GM19240 (cell line): ENCODE measurements around the gene HIGD1A.
A peak's percentile ranks its signal among the peaks of the same experiment; 100 is the strongest.

Experiments used
- DNase-seq: peaks from one replicate; pipeline ENCODE4 v3.0.0; 2011; ENCODE audit warnings: low spot score; ENCODE audit not compliant: insufficient read length

HIGD1A gene

GRCh38 chr3:42804106-42804830 is at the start of gene HIGD1A:
Gene HIGD1A (minus strand): TSS chr3:42804490. CDS start chr3:42794253, 10,237 bp downstream.
- peak; percentile 88 for DNase-seq

GRCh38 chr3:42853739-42854302 is 49.5 kb upstream of the HIGD1A start:
- DNase-seq: no peak

GRCh38 chr3:42853056-42853455 is 48.8 kb upstream of the HIGD1A start:
- no peak for DNase-seq

- DNase-seq: no peak
These were observed 48.2 kb upstream of the HIGD1A start for GRCh38 chr3:42852441-42852840.

- no peak for DNase-seq
These were observed 47.0 kb upstream of the HIGD1A start for GRCh38 chr3:42851228-42851834.

DNA sequence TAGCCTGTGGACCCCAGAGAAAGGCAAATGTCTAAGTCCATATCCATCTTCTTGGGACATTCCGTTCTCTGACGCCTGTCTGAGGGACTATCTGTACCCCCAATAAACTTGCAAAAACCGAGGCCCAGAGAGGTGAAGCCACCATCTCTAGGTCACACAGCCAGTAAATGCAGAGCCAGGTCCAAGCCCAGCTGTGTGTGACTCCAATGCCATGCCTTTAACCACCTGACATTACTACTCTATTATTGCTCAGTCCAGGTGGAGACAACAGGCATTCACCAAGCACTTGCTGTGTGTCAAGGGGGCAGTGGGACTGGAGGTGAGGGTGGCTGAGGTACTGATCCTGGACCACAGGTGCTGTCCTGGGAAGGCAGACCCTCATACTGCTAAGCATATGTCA is 46.0 kb upstream of the HIGD1A start:
- no peak for DNase-seq

DNA sequence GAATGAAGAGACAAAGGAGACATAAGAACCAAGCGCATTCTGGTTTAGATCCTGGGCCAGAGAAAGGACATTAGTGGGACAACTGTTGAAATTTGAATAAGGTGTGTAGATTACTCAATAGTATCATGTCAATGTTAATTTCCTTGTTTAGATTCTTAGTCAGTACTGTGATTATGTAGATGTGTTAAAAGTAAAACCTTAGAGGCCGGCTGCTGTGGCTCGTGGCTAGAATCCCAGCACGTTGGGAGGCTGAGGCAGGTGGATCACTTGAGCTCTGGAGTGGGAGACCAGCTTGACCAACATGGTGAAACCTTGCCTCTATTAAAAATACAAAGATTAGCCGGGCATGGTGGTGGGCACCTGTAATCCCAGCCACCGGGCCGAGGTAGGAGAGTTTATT is 44.7 kb upstream of the HIGD1A start:
- no peak for DNase-seq

- no peak for DNase-seq
These were observed 43.4 kb upstream of the HIGD1A start for GRCh38 chr3:42847731-42848130.

DNA sequence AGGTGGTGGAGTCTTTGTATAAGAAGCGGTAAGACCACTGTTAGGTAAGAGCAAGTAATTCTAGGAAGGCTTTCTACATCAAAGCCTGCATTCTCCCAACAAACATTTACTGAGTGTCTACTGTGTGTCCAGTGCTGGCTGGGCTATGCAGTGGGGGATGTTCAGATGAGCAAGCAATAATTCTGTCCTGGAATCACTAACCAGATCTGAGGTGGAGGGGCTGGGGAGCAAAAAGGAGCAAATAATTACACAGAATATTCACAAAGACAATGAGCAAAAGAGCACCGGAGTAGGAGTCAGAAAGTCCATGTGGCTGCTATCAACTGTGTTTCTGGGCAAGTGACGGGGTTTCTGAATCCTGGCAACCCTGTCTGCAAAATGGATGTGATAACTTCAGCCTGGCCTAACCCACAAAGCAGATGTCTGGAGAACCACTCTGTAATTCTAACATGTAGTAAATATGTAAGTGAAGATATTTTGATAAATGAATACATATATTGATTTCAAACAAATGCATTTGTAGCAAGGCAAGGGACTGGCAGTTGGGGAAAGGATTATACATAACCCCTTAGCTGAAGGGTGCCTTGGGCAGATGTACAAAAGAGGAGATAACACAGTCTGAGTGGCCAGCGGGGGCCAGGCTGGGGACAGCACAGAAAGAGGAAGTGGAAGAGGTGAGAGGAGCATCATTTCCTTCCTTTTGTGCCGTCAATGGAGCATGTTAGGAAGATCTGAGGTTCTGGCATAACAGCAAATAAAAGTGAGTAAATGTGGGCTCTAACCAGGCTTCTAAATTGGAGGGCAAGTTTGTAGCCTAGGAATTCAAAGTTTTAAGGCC is 42.6 kb upstream of the HIGD1A start:
- DNase-seq: no peak

DNA sequence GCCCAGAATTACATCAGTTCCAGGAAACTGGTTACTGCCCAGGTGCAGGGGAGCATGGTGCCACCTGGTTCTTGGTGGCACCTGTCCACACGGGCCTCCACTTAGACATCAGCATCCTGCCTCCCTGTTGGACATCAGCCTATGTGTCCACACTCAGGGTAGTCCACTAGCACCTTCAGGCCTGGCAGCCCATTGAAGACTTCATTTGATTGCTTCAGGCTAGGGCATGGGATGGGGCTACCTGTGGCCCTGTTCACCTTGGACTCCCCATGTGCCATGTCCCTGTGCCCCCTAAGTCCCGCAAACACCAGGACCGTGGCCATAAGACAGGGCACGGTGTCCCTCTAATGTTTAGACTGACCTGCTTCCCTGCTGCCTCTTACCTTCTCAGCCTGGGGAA is 40.5 kb upstream of the HIGD1A start:
- DNase-seq: no peak

DNA sequence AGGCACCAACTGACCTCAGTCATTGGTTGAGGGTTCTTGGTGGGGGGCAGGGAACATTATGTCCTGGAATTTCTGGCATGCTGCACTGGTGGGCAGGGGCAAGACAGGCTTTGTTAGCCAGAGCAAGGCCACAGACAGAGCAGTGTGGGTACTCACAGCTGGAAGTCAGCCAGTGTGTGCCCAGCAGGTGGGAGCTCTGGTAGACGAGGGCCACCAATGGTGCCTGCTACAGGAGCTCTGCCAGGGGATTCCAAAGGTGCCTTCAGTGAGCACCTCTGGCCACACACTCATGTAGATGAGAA is 40.1 kb upstream of the HIGD1A start:
- DNase-seq: no peak

GRCh38 chr3:42843713-42844411 is 39.6 kb upstream of the HIGD1A start:
- no peak for DNase-seq

- no peak for DNase-seq
These were observed 37.0 kb upstream of the HIGD1A start for GRCh38 chr3:42841332-42841731.

GRCh38 chr3:42839616-42840015 is 35.3 kb upstream of the HIGD1A start:
- DNase-seq: peak; percentile 33

DNA sequence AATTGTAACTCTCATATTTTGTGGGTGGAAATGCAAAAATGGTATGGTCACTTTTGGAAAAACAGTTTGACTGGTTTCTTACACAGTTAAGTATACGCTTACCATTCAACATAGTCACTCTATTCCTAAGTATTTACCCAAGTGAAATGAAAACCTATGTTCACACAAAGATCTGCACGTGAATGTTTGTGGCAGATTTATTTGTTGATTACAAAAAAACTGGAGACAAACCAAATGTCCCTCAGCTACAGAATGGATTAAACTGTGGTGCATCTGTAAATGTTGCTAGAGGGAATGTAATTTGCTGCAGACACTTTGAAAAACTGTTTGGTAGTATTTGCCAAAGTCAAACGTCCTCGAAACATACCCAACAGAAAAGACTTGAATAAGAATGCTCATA is 34.3 kb upstream of the HIGD1A start:
- no peak for DNase-seq

DNA sequence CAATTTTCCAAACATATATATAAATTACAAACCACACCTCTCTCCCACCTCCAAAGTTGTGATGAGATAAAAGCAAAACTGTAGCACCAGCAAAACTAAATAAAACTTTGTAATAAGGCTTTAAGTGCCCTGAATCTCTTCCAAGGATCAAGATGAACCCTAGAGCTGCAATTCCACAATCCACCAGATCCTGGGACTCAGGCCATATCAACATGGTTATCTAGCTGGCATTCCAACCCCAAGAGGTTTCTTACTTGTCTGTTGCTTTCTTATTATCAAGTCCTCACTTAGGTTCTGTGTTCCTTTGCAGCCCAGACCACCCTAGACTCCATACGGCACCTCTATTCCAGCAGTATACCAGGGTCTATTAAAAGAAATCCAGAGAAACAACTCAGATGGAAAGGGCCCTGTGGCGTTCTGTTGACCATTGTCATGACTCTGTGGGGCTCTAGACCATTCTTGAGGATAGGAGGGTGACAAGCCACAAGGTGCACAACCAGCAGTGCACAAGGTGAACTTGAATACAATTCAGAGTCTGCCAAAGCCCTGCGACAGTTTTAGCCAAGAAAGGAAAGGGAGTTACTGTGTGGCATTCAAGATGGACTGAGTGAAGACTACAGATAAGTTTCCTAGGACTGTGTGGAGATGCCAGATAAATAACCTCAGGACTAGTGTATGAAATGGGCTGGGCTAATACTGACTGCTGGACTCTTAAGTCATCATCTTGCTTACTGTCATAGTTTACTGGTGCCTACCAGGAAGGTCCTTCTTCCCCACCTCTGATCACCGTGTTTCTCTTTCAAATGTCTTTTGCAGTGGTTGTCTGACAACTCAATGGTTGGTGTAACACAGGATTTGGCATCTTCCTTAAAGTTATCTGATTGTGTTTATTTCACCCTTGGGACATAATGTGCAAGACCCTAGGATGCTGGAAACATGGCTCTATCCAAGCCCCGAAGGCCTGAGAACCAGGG is 32.1 kb upstream of the HIGD1A start:
- DNase-seq: no peak

- DNase-seq: peak; percentile 32
These were observed 27.0 kb upstream of the HIGD1A start for GRCh38 chr3:42831321-42831713.

- DNase-seq: no peak
These were observed 26.4 kb upstream of the HIGD1A start for GRCh38 chr3:42830437-42831320.
